Activated T-cell treated with anti-CD3 and anti-CD28 coated beads for 4 hours (primary cell): ENCODE measurements around the gene GAS7.
"Not testable (repeated sequence)": the region's sequence is repeated elsewhere in the genome, so short reads cannot be mapped to it uniquely, and the experiment has no call there.

Experiments
- DNase-seq: peaks from one replicate; pipeline ENCODE4 v3.0.0-alpha.2; 2020

GAS7 gene

DNA sequence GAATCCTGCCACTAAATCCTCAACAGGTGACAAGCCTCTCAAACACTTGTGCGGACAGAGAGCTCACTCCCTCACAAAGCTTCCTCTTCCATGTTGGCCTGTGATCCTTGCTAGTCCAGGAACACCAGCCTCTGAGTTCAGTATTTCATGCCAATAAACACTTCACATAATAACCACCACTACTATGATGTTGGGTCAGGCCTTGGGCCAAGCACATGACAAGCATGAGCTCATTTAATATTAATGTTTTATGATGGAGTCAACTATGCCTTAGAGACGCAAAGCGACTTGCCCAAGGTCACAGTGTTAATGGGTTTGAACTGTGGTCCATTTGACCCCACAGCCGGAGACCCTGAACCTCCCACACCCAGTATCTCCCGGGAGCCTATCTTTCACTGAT lies 129.1 kb downstream of the GAS7 start:
- DNase-seq: no peak

DNA sequence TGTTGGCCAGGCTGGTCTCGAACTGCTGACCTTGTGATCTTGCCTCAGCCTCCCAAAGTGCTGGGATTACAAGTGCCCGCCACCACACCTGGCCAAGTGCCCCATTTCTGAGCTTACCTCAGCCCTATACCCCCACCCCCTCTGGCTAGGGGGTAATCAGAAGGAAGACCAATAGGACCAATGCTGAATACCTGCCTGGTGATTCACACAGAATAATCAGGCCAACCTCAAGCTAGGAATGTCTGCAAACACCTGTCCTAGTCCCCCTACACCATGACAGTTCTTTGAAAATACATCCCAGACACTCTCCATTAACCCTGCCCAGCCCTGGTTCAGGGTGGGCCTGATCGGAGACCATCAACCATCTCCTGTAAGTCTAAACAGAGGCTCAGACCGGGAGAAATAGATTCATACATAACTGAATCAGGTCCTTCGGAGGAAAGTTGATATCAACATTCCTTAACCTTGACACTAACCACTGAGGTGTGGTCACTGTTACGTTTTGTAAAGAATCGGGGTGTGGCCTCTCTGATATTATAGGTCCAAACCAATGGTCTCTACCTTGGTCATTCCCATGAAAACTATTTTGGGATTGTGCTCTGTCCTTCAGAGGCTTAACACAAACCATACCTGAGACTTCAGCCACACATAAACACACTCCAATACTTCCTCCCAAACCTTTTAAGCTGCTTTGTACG lies 130.8 kb downstream of the GAS7 start:
- no peak for DNase-seq

GRCh38 chr17:10064536-10064935 lies 133.9 kb downstream of the GAS7 start:
- DNase-seq: no peak

DNA sequence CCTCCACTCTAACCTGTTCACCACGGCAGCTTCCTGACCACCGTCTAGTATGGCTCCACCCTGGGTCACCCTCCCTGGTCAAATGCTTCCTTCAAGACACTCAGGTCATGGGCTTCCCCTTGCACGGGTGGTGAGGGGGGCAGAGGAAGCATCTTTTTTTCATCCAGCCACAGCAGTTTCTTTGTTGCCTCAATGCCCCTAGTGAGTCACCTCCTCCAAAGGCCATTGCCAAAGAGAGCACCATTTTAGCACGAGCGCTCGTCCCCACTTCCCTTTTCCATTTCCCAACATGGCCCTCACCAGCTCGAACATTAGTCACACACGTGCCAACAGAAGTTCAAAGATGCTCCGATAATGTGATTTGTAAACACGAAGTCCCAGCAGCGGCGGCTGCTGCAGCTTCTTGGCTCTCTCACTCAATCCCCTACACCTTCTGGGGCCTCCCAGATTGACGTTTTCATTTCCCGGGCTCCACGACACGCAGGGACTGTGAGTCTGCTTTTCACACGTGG lies 134.6 kb downstream of the GAS7 start:
- no peak for DNase-seq

DNA sequence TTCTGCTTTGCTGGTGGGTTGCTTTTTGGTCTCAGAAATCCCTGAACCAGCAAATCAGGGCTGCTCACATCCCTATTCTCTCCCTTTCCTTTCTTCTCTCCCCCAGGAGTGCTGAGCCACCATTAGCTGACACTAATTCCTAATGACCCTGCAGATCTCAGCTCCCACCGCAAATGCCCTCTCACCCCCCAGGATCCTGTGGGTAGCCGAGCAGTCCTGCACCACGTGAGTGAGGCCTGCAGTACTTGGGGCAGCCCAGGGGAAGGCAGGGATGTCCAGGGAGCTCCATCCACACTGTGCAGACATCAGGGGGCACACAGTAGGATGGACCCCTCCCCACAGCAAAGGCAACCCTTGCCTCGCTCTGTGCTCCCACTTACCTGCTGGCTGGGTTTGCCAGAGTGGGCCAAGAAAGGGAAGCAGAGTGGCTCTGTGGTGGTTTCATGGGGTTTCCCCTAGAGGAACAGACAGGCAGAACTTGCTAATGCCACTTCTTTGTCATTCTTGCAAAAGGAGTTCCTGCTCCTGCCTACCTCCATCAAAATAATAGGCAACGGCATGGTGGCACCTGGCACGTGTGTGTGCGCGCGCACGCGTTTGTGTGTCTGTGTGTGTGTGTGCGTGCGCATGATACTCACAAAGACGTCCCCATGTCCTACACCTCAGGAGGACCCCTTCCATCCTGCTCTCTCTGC lies 135.6 kb downstream of the GAS7 start:
- DNase-seq: no peak

DNA sequence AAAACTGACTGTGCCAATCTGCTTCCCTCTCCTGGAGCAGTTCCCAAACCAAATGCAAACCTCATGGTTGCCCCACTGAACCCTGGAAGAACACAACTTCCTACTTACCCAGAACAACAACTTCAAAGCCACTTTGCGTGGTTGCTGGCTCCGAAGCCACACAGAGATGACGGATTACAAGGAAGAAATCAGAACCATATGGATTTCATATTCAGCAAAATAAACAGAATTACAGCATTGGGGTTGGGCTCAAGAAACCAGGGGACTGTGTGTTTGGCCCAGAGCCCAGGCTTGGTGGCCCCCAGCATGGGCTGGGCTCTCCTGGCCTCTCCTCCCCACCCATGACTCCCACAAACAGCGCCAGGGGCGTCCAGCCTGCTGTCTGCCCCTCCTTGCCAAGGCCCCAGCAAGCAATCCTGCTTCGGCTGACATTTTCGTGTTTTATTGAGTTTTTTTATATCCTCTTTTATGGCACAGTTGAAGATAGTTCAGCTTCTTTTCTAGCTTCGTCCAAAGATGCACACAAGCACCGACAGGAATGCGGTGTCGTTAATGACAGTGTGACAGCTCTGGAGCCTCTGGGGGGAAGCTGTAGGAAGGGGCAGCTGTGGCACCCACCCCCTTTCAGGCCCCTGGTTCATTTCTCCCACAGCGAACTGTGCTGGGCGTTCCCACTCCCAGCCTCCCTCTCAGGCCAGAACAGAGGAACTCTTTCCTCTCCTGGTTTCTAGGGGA lies 137.1 kb downstream of the GAS7 start:
- no peak for DNase-seq

- no peak for DNase-seq
These were observed 137.9 kb downstream of the GAS7 start for GRCh38 chr17:10060526-10060925.

GRCh38 chr17:10059684-10060211 lies 138.7 kb downstream of the GAS7 start:
- DNase-seq: no peak

GRCh38 chr17:10058921-10059683 lies 139.3 kb downstream of the GAS7 start:
- no peak for DNase-seq

DNA sequence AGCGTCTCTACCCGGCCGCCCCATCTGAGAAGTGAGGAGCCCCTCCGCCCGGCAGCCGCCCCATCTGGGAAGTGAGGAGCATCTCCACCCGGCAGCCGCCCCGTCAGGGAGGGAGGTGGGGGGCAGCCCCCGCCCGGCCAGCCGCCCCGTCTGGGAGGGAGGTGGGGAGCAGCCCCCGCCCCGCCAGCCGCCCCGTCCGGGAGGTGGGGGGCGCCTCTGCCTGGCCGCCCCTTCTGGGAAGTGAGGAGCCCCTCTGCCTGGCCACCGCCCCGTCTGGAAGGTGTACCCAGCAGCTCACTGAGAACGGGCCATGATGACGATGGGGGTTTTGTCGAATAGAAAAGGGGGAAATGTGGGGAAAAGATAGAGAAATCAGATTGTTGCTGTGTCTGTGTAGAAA lies 140.9 kb downstream of the GAS7 start:
- DNase-seq: not testable (repeated sequence)

- DNase-seq: no peak
These were observed 143.0 kb downstream of the GAS7 start for GRCh38 chr17:10055262-10055975.

- DNase-seq: no peak
These were observed 144.4 kb downstream of the GAS7 start for GRCh38 chr17:10053782-10054540.

DNA sequence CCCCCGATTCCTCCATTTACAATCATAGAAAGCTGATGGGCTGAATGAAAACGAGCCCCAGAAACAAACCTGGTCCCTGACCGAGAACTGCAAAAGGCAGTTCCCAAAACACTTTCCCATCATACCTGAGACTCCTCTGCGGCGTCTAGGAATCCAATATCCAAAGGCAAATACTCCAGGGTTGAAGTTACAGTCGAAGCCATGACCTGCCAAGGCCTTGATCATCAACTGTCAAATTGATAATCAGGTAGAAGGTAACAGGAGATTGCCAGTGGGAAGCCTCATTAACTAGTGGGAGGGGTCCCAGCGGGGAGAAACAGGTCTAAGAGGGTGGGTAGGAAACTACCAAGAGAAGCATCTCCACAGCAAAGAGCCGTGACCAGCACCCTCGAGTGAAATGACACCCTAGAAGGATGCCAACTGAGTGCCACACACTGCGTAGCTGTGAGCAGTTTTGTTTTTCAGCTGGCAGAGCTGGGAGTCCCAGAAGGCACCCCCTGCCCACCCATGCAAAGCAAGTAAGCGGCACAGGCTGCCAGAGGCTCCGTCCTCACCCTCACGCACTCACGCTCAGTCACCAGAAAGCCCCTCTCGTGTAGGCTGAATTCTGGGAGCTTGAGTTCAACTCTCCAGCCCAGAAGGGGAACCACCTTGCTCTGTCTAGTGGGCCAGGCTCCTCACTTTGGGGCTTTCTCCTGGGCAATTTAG lies 146.1 kb downstream of the GAS7 start:
- no peak for DNase-seq

DNA sequence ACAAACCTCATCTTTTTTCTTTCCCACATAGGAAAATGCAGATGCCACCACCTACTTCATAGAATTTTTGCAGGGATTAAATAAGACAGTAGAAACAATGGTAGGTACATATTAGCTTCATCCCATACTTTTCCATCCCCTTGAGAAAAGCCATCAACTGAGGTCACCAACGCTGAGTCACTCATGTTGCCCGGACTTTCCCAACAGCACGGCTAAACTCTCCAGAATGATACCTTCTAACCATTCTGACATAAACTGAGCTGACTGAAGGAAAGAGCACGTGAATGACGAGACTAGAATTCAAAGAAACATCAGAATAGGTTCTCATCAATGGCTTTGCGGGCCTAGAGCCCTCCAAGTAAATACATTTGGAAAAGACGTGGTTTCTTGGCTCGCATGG lies 147.3 kb downstream of the GAS7 start:
- DNase-seq: no peak

DNA sequence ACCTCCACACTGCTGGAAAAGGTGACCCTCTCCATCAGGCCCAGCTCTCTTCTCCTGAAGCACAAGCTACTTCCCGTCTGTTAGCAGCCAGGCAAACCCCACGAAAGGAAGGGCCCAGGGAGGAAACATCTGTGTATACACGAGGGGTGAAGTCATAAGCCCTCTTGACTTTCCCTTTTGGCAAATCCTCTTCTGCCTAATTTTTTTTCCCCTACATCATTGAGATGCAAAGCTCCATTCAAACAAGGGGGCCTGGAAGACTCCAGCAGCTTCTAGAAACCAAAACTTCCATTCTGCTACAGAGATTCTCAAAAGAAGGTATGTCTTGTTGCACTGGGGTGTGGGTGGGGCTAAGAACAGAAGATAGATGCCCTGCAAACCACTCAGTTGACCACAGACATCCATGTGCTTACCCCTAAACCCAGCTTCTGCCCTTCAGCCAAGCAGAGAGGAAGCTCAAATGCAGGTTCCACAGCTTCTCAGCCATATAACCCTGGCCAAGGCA lies 147.8 kb downstream of the GAS7 start:
- no peak for DNase-seq

DNA sequence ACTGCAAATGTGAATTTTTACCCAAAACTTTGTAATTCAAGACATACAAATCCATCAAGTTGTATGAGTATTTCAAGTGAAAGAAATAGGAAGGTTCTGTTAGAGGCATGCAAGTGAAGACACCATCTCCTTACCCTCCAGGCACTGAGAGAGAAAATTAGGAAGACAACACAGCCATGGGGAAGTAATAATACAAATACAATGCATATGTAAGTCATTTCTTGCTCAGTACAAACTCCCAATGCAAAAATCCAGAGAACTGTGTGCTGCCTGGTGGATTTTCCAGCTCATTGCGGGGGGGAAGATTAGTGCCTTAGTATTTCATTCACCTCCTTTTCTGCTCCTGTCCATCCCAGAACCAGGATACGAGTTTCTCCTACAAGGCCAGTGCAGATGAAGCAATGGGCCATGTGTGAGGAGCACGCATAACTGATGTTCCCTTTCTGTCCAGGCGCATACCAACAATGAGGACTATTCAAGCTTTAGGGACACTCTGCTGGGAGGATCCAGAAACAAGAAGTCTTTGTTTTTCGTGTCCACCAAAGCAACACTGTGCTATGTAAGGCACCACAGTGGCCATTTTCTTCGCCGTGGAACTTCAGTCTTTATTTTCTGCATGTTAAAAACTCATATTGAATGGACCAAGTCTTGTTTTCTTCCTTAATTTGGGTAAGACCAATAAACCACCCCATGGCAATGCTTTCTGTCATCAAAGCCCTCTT lies 149.6 kb downstream of the GAS7 start:
- DNase-seq: no peak

DNA sequence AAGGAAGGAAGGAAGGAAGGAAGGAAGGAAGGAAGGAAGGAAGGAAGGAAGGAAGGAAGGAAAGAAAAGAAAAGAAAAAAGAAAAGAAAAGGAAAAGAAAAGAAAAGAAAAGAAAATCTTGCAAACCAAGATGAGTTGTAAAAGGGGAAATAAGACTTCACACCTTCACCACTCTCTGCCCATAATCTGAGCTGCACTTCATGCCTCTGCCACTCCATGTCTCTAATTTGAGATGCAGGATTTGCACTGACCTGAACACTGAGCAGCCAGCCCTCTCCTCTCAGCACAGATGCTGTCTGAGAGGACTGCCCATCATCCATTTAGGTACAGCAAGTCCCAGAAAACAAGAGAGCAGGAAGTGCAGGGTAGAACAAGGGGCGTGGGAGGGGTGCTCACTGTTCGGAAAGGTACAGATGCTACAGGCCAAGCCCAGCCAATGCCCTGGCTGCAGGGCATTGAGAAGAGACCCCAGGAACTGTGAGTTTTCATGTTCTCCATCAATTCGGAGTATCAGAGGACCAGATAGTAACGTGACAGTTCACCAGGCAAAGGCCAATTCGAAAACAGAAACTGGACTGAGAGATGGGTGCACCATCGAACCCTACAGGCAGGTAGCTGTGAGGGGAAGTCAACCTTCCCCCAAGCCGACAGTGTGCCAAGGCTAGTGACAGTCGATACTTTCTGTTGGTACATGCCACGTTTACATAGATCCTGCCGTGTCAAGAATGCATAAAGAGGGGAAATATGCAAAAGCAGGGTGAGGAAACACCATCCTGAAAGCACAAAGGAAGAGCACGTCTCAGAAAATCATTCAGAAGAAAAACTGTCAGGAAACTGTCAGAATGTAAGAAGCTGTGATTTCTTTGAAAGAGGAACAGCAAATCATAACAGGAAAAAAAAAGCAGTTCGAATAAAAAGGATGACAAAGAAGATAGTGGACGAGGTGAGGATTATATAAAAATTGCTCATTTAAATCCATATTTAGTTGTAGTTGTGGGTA lies 151.3 kb downstream of the GAS7 start:
- no peak for DNase-seq
